Endothelial cell of umbilical vein (primary cell): Measurements from ENCODE around the gene UBASH3B. TPM values are rescaled to one million over a fixed set of nuclear protein-coding genes. Genes with fewer than 3 reads are reported as not detected.

ENCODE experiments used
- BruUV-seq: library from RNA; stranded (reverse); fragments of 400-500 nt; replicated peaks from 2 replicates; lab custom pipeline; 2021; lab: Mats Ljungman, UMichigan
- CTCF ChIA-PET: fragments of 300-600, 350-600 bp; sonication (Branson Sonifier 250); formaldehyde crosslinking; loops from one replicate; lab custom pipeline; 2021; ENCODE audit warnings: antibody characterized with exemption, inconsistent platforms; lab: Charles Lee
- POLR2A ChIA-PET: fragments of 300-600, 350-600 bp; sonication (Branson Sonifier 250); formaldehyde crosslinking; loops from one replicate; lab custom pipeline; 2021; ENCODE audit warnings: antibody characterized with exemption, inconsistent platforms; lab: Charles Lee
- DNase-seq: peaks from one replicate; pipeline ENCODE4 v3.0.0-alpha.2; 2011; ENCODE audit warnings: low read depth, low spot score
- FAIRE-seq: peaks from 2 replicates; lab custom pipeline; 2011; peaks lifted over from hg19 to GRCh38; lab: Jason Lieb, UNC
- H2AFZ ChIP-seq: 2 replicates; pipeline ENCODE4 v1.6.0; 2012; ENCODE audit warnings: low read depth, low read length, control low read depth, inconsistent platforms
- H3K27ac ChIP-seq: 2 replicates; pipeline ENCODE4 v1.5.1; 2011; ENCODE audit warnings: low read depth, mild to moderate bottlenecking, control low read depth, low read length, moderate library complexity; ENCODE audit not compliant: insufficient read depth
- H3K27me3 ChIP-seq, 2 experiments: 2 replicates each; pipeline versions ENCODE4 v1.6.0 to v1.6.1; 2011; ENCODE audit warnings: low read length in 2 of 2, mixed read lengths in 1 of 2; ENCODE audit not compliant: control insufficient read depth in 2 of 2, insufficient read depth in 2 of 2
- H3K36me3 ChIP-seq, 2 experiments: 2 replicates in 1 of 2; 3 replicates in 1 of 2; pipeline ENCODE4 v1.5.1; 2011; ENCODE audit warnings: low read length in 2 of 2, mild to moderate bottlenecking in 1 of 2, moderate library complexity in 1 of 2; ENCODE audit not compliant: control insufficient read depth in 2 of 2, insufficient read depth in 2 of 2; ENCODE audit errors: extremely low read depth in 1 of 2
- H3K4me1 ChIP-seq: 3 replicates; pipeline ENCODE4 v1.5.1; 2011; ENCODE audit warnings: mild to moderate bottlenecking, low read length; ENCODE audit not compliant: control insufficient read depth, insufficient read depth; ENCODE audit errors: extremely low read depth
- H3K4me2 ChIP-seq: 2 replicates; pipeline ENCODE4 v1.6.1; 2011; ENCODE audit warnings: low read length, control low read depth, mixed read lengths; ENCODE audit not compliant: insufficient read depth
- H3K4me3 ChIP-seq, 3 experiments: fragments of 200-600 bp in 1 of 3; sonication (generic), shearing (Covaris generic) in 1 of 3; replicated peaks in 1 of 3; 2 replicates each; pipeline ENCODE4 v1.5.1; 2011 to 2016; ENCODE audit warnings: control low read depth in 3 of 3, low read length in 3 of 3, mild to moderate bottlenecking in 2 of 3, inconsistent platforms in 1 of 3, low read depth in 1 of 3, moderate library complexity in 1 of 3; ENCODE audit not compliant: insufficient read depth in 1 of 3
- H3K79me2 ChIP-seq: 2 replicates; pipeline ENCODE4 v1.6.0; 2012; ENCODE audit warnings: low read length, inconsistent platforms; ENCODE audit not compliant: control insufficient read depth, insufficient read depth
- H3K9ac ChIP-seq: replicated peaks from 2 replicates; pipeline ENCODE3; 2011; ENCODE audit warnings: low read length, control low read depth; ENCODE audit not compliant: insufficient read depth; ENCODE audit errors: extremely low read depth
- H3K9me1 ChIP-seq: replicated peaks from 3 replicates; pipeline ENCODE4 v1.6.0; 2011; ENCODE audit warnings: mild to moderate bottlenecking, low read length; ENCODE audit not compliant: control insufficient read depth, insufficient read depth; ENCODE audit errors: extremely low read depth
- H3K9me3 ChIP-seq: replicated peaks from 2 replicates; pipeline ENCODE4 v1.5.1; 2012; ENCODE audit warnings: low read length, inconsistent platforms; ENCODE audit not compliant: control insufficient read depth, insufficient read depth
- H4K20me1 ChIP-seq: replicated peaks from 2 replicates; pipeline ENCODE3; 2011; ENCODE audit warnings: mild to moderate bottlenecking, low read length; ENCODE audit not compliant: control insufficient read depth, insufficient read depth; ENCODE audit errors: extremely low read depth
- CTCF ChIP-seq, 2 donors: IDR thresholded peaks; 1 replicate in 1 of 2; 2 replicates in 1 of 2; pipeline ENCODE4 v1.5.1; 2011; ENCODE audit warnings: low read length in 2 of 2, mild to moderate bottlenecking in 2 of 2, moderate library complexity in 2 of 2, control low read depth in 1 of 2, inconsistent platforms in 1 of 2, low read depth in 1 of 2; ENCODE audit not compliant: insufficient read depth in 1 of 2; ENCODE audit errors: extremely low read depth in 1 of 2
- FOS ChIP-seq: IDR thresholded peaks from 2 replicates; pipeline ENCODE4 v1.6.1; 2011; ENCODE audit warnings: mild to moderate bottlenecking, low read length, moderate library complexity, borderline replicate concordance; ENCODE audit not compliant: insufficient read depth
- GATA2 ChIP-seq: IDR thresholded peaks from 2 replicates; pipeline ENCODE4 v1.7.0; 2011; ENCODE audit warnings: low read depth, mild to moderate bottlenecking, moderate library complexity, mixed read lengths, low read length; ENCODE audit not compliant: insufficient read length, insufficient read depth
- JUN ChIP-seq: IDR thresholded peaks from 2 replicates; pipeline ENCODE4 v1.6.1; 2011; ENCODE audit warnings: borderline replicate concordance, low read depth; ENCODE audit not compliant: insufficient read length, insufficient read depth
- MYC ChIP-seq: IDR thresholded peaks from one replicate; pipeline ENCODE4 v1.6.1; 2011; ENCODE audit warnings: mild to moderate bottlenecking, low read depth, low read length
- POLR2AphosphoS5 ChIP-seq: IDR thresholded peaks from 2 replicates; pipeline ENCODE4 v1.6.1; 2012; ENCODE audit warnings: low read depth, mild to moderate bottlenecking, control low read depth, low read length, moderate library complexity; ENCODE audit not compliant: insufficient read depth
- dilution Hi-C: fragments of 300-500 bp; cut with MboI; formaldehyde crosslinking; loops from one replicate; pipeline ENCODE4 v1.15.0; 2019; ENCODE audit warnings: low sequenced_read_pairs; ENCODE audit not compliant: extremely low pct_ligation_motif_present
- intact Hi-C: fragments of 100-400 bp; cut with micrococcal nuclease; formaldehyde crosslinking; loops from one replicate; pipeline ENCODE4 v1.10.0; 2022
- polyA plus RNA-seq, 4 experiments: library from polyadenylated mRNA; depleted of rRNA in 3 of 4; stranded (reverse) in 3 of 4; unstranded in 1 of 4; fragments of >200 nt; gene quantifications; 2 replicates each; pipeline versions ENCODE4 v1.2.1 to v1.2.3, GENCODE V29; 2011 to 2012; ENCODE audit warnings: missing spikeins in 1 of 4
- total RNA-seq: library from RNA; stranded (reverse); gene quantifications from 2 replicates; pipeline ENCODE4 v1.2.3, GENCODE V29; 2021

The UBASH3B gene
- total and polyA plus RNA-seq, 2 donors (not counting 3 experiments of a cell fraction or from before 2014, with no cell fraction given): 23.7 to 38.1 TPM

- intact Hi-C loops: no loop called here
- CTCF ChIA-PET: interaction anchor here (0.9 to 16.0 kb wide), 18 partner anchors 8 to 272 kb away, joined by 3 to 720 read pairs (median 12); partner anchors contain the start of gene CRTAM
Measured at GRCh38 chr11:122852074-122852795, 196.7 kb downstream of the UBASH3B start.

More at GRCh38 chr11:122852074-122852795, 196.7 kb downstream of the UBASH3B start:
- dilution Hi-C loops: no loop called here
- TF ChIP-seq POLR2AphosphoS5 (no peak), FOS (no peak), GATA2 (no peak), MYC (no peak), CTCF (IDR thresholded peaks at IDR 0.05; ENCODE audit: extremely low read depth in 1 of 2, insufficient read depth in 1 of 2, low read depth in 1 of 2, low read length in 2 of 2) (no peak), JUN (no peak)
- Histone ChIP-seq H3K9me3 (no peaks in the 10 kb centered on the region), H3K27ac (no peak overlapping the region), H2AFZ (peak overlapping the region; percentile 13), H3K4me1 (no peaks in the 10 kb centered on the region), H3K27me3 (peaks cover 0 to 3% of the 10 kb centered on the region in 2 experiments), H3K4me2 (no peak overlapping the region), H3K9me1 (no peaks in the 10 kb centered on the region), H3K4me3 (no peak overlapping the region), H4K20me1 (no peaks in the 10 kb centered on the region), H3K36me3 (no peaks in the 10 kb centered on the region), H3K79me2 (no peaks in the 10 kb centered on the region), H3K9ac (no peak overlapping the region)
- DNase-seq (no peak), FAIRE-seq (no peak)
- no TSS peak for BruUV-seq
- POLR2A ChIA-PET: no interaction called here
